SK-N-SH (cell line): ENCODE data around the gene ZNF474. TPM values are rescaled to one million over a fixed set of nuclear protein-coding genes. Genes with fewer than 3 reads are reported as not detected.

ENCODE experiments used
- CTCF ChIA-PET: fragments of 300-600, 350-600 bp; formaldehyde crosslinking; extraction: SDS; loops from one replicate; lab custom pipeline; 2021; lab: Yijun Ruan, JAX
- POLR2A ChIA-PET: fragments of 350-600 bp; sonication (Branson Sonifier 250); formaldehyde crosslinking; extraction: SDS; loops from one replicate; lab custom pipeline; 2020; ENCODE audit warnings: antibody characterized with exemption, inconsistent platforms; lab: Yijun Ruan, JAX
- DNase-seq: peaks from one replicate; pipeline ENCODE4 v3.0.0; 2012
- H2AFZ ChIP-seq: fragments of 200-600 bp; sonication (generic); 2 replicates; pipeline ENCODE4 v1.8.1; 2016; ENCODE audit warnings: antibody characterized with exemption, mild to moderate bottlenecking, low read depth
- H3F3A ChIP-seq: fragments of 200-600 bp; sonication (generic); replicated peaks from 2 replicates; pipeline ENCODE3; 2016; ENCODE audit warnings: antibody characterized with exemption, mild to moderate bottlenecking; ENCODE audit not compliant: insufficient read depth
- H3K27ac ChIP-seq, 2 experiments: fragments of 200-500 bp in 1 of 2; fragments of 200-600 bp in 1 of 2; sonication (Bioruptor generic) in 1 of 2; sonication (generic), shearing (Covaris generic) in 1 of 2; 2 replicates each; pipeline versions ENCODE4 v1.5.1 to v1.6.1; 2014 to 2016; ENCODE audit warnings: low read depth in 2 of 2, inconsistent platforms in 1 of 2, low read length in 1 of 2, mild to moderate bottlenecking in 1 of 2, mixed read lengths in 1 of 2
- H3K27me3 ChIP-seq: fragments of 200-600 bp; sonication (generic), shearing (Covaris generic); 2 replicates; pipeline ENCODE4 v1.6.1; 2016; ENCODE audit warnings: mixed run types; ENCODE audit not compliant: insufficient read depth
- H3K36me3 ChIP-seq, 2 experiments: fragments of 200-500 bp in 1 of 2; fragments of 200-600 bp in 1 of 2; sonication (Bioruptor generic) in 1 of 2; sonication (generic) in 1 of 2; replicated peaks in 1 of 2; 2 replicates each; pipeline versions ENCODE3 to v1.5.1; 2014 to 2016; ENCODE audit warnings: low read length in 1 of 2, mild to moderate bottlenecking in 1 of 2; ENCODE audit not compliant: insufficient read depth in 2 of 2, control insufficient read depth in 1 of 2
- H3K4me1 ChIP-seq, 2 experiments: fragments of 200-500 bp in 1 of 2; fragments of 200-600 bp in 1 of 2; sonication (Bioruptor generic) in 1 of 2; sonication (generic), shearing (Covaris generic) in 1 of 2; 2 replicates each; pipeline versions ENCODE4 v1.5.1 to v1.6.1; 2014 to 2016; ENCODE audit warnings: low read depth in 1 of 2, low read length in 1 of 2, mixed run types in 1 of 2; ENCODE audit not compliant: insufficient read depth in 2 of 2, control insufficient read depth in 1 of 2
- H3K4me2 ChIP-seq: fragments of 200-600 bp; sonication (generic), shearing (Covaris generic); 2 replicates; pipeline ENCODE4 v1.6.1; 2017; ENCODE audit warnings: mixed run types
- H3K4me3 ChIP-seq, 2 experiments: fragments of 200-500 bp in 1 of 2; fragments of 200-600 bp in 1 of 2; sonication (Bioruptor generic) in 1 of 2; sonication (generic), shearing (Covaris generic) in 1 of 2; 2 replicates each; pipeline versions ENCODE4 v1.5.1 to v1.8.1; 2014 to 2016; ENCODE audit warnings: low read depth in 2 of 2, inconsistent platforms in 1 of 2, low read length in 1 of 2, mild to moderate bottlenecking in 1 of 2, mixed read lengths in 1 of 2, moderate library complexity in 1 of 2
- H3K79me2 ChIP-seq: fragments of 200-600 bp; sonication (generic); 2 replicates; pipeline ENCODE4 v1.8.1; 2017; ENCODE audit warnings: mild to moderate bottlenecking; ENCODE audit not compliant: insufficient read depth
- H3K9ac ChIP-seq: fragments of 200-600 bp; sonication (generic); 2 replicates; pipeline ENCODE4 v1.6.1; 2017; ENCODE audit warnings: mixed run types
- H3K9me2 ChIP-seq: fragments of 200-600 bp; sonication (generic); 2 replicates; pipeline ENCODE4 v1.6.1; 2017; ENCODE audit warnings: mixed run types
- H3K9me3 ChIP-seq: fragments of 200-600 bp; sonication (generic); 2 replicates; pipeline ENCODE4 v1.6.1; 2017; ENCODE audit warnings: mixed run types, mild to moderate bottlenecking, moderate library complexity
- H4K20me1 ChIP-seq: fragments of 200-600 bp; sonication (generic); 2 replicates; pipeline ENCODE4 v1.6.1; 2017; ENCODE audit warnings: mild to moderate bottlenecking, mixed run types; ENCODE audit not compliant: insufficient read depth
- ELF1 ChIP-seq: IDR thresholded peaks from 2 replicates; pipeline ENCODE4 v1.4.0; 2012
- EP300 ChIP-seq, 2 experiments: IDR thresholded peaks; 2 replicates each; pipeline versions ENCODE4 v1.4.0 to v1.6.1; 2012; ENCODE audit warnings: borderline replicate concordance in 1 of 2, low read depth in 1 of 2, low read length in 1 of 2
- EZH2phosphoT487 ChIP-seq: fragments of 200-600 bp; sonication (generic); IDR thresholded peaks from 2 replicates; pipeline ENCODE4 v1.6.1; 2017; ENCODE audit warnings: low read depth, mixed run types, mild to moderate bottlenecking, antibody characterized with exemption, moderate library complexity, borderline replicate concordance
- IRF3 ChIP-seq: fragments of 150-350 bp; IDR thresholded peaks from 2 replicates; pipeline ENCODE4 v1.6.1; 2016; ENCODE audit warnings: mild to moderate bottlenecking, low read depth, low read length
- JUND ChIP-seq: IDR thresholded peaks from 2 replicates; pipeline ENCODE4 v1.4.0; 2012
- MEF2A ChIP-seq: IDR thresholded peaks from 2 replicates; pipeline ENCODE4 v1.4.0; 2012; ENCODE audit warnings: low read depth, borderline replicate concordance
- MXI1 ChIP-seq: IDR thresholded peaks from 2 replicates; pipeline ENCODE4 v1.6.1; 2012; ENCODE audit warnings: mild to moderate bottlenecking, low read depth, low read length, improper control_type of control experiment
- NFIC ChIP-seq: IDR thresholded peaks from 2 replicates; pipeline ENCODE4 v1.4.0; 2012; ENCODE audit warnings: borderline replicate concordance
- NRF1 ChIP-seq: IDR thresholded peaks from 2 replicates; pipeline ENCODE4 v1.6.1; 2012; ENCODE audit warnings: low read depth, mild to moderate bottlenecking, low read length
- POLR2AphosphoS5 ChIP-seq: IDR thresholded peaks from 2 replicates; pipeline ENCODE4 v1.6.1; 2012; ENCODE audit warnings: low read depth, low read length
- RFX5 ChIP-seq: IDR thresholded peaks from 2 replicates; pipeline ENCODE4 v1.6.1; 2012; ENCODE audit warnings: mild to moderate bottlenecking, improper control_type of control experiment, low read length
- TAF1 ChIP-seq: IDR thresholded peaks from 2 replicates; pipeline ENCODE4 v1.6.1; 2012; ENCODE audit warnings: low read depth, mild to moderate bottlenecking, low read length, moderate library complexity, borderline replicate concordance
- TEAD4 ChIP-seq: IDR thresholded peaks from 2 replicates; pipeline ENCODE4 v1.4.0; 2012; ENCODE audit warnings: mild to moderate bottlenecking, borderline replicate concordance; ENCODE audit not compliant: insufficient read depth
- USF2 ChIP-seq: fragments of 150-350 bp; IDR thresholded peaks from 2 replicates; pipeline ENCODE4 v1.6.1; 2017; ENCODE audit warnings: antibody characterized with exemption, low read length, low read depth, borderline replicate concordance
- YY1 ChIP-seq: IDR thresholded peaks from 2 replicates; pipeline ENCODE4 v1.4.0; 2012; ENCODE audit warnings: low read depth, mild to moderate bottlenecking
- WGBS: methylation state at CpG from one replicate; pipeline ENCODE4 v1.1.6; 2017; ENCODE audit warnings: low lambda C conversion rate; 5-methylcytosine and 5-hydroxymethylcytosine counted together
- polyA plus RNA-seq, 3 experiments: library from polyadenylated mRNA; depleted of rRNA; stranded (reverse); fragments of >200 nt; gene quantifications; 2 replicates each; pipeline ENCODE4 v1.2.3, GENCODE V29; 2012

ZNF474 gene
- polyA plus RNA-seq, 1 of the 3 experiments (the other 2 are of a cell fraction): 0.08 TPM

DNA sequence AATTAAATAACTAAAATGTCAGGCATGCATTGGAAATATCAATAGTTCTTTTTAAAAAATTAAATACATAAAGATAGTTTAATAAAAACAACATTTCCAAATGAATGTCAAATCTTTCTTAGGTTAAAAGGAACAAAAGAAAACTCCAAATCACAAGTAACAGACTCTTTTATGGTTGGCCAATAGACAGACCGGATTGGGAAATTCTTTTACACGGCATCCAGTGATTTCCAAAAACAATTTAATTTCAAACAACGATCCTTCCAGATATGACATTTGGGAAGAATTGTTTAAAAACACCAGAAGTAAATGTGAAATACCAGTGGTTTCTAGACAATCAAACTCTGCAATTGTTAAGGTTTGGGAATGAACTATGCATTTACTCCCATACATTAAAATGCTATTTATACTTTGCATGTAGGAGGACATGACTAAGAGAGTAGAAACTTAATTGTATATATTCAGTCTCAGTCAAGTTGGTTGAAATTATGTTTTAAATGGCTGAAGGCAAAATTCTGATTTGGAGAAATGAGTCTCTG is 32.8 kb downstream of the ZNF474 start:
- no peaks in the 10 kb centered on the region for H3K36me3 ChIP-seq
- peak overlapping the region; percentile 60; the same call in 1 of the 2 replicates for H3K9ac ChIP-seq
- H3K4me1 ChIP-seq: peaks cover 7 to 31% of the 10 kb centered on the region in 2 experiments
- H3K4me3 ChIP-seq: no peak overlapping the region
- H3K27me3 ChIP-seq: no peaks in the 10 kb centered on the region
- H3K4me2 ChIP-seq: no peak overlapping the region
- H3F3A ChIP-seq: peaks cover 25% of the 10 kb centered on the region
- ChIA-PET CTCF (no interaction called here), POLR2A (no interaction called here)
- H3K9me2 ChIP-seq: no peaks in the 10 kb centered on the region
- H3K79me2 ChIP-seq: no peaks in the 10 kb centered on the region
- peak overlapping the region; percentile 56; the same call in 1 of the 2 replicates for H2AFZ ChIP-seq
- TF ChIP-seq EZH2phosphoT487 (no peak), MEF2A (no peak), NRF1 (no peak), TAF1 (no peak), JUND (no peak), ELF1 (no peak), TEAD4 (no peak), EP300 (IDR thresholded peaks at IDR 0.05; ENCODE audit: borderline replicate concordance in 1 of 2, low read depth in 1 of 2, low read length in 1 of 2) (no peak), MXI1 (no peak), RFX5 (no peak), YY1 (no peak), NFIC (no peak), POLR2AphosphoS5 (no peak), IRF3 (no peak), USF2 (no peak)
- 95% methylated on average over 3 of the region's 3 CpGs for WGBS
- DNase-seq: no peak
- H3K9me3 ChIP-seq: no peaks in the 10 kb centered on the region
- H4K20me1 ChIP-seq: no peaks in the 10 kb centered on the region
- H3K27ac ChIP-seq: peak overlapping the region in 1 of 2 experiments; percentile 96; a peak in 2 of 4 replicates
